HG02885 (cell line): ENCODE data around the gene FAM120B.

Experiments
- ATAC-seq: cut with Tn5 transposase; IDR thresholded peaks from one replicate; pipeline ENCODE4 v1.9.1; 2021; ENCODE audit warnings: mild to moderate bottlenecking; ENCODE audit not compliant: unreplicated experiment, poor library complexity

FAM120B gene

DNA sequence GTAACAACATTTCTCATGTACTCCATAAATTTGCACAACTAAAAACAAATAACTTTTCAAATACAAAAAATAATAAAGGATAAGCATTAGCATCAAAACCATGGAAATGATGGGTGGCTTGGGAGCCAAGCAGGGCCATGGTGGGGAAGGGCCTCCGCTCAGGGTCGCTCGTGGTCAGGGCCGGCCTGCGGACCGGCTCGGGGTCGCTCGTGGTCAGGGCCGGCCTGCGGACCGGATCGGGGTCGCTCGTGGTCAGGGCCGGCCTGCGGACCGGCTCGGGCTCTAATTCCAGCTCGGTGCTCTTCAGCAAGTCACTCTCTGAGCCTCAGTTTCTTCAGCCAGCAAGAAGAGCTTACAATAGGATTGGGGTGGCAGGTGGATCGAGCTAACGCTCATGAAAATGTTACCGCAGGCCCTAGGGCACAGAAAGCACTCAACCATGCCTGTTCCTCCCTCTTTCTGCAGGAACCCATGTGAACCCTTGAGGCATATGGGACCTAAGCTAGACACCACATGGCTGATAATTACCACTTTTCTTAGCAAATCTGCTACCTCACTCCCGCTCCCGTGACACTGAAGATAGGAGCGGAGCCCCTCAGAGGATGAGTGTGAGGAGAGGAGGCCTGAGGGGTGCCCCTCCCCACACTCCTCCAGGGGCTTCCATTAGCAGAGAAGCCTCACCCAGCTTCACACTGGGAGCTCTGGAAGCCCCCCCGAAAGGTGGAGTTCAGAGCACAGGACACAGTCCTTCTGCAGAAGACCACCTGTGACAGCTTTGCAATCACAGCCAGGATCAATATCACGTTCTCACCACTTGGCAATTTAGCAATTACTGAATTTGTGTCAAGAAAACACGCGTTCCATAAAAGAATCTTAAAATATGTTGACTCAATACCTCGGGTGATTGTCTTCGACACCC, 143.5 kb downstream of the FAM120B start:
- no peak for ATAC-seq

DNA sequence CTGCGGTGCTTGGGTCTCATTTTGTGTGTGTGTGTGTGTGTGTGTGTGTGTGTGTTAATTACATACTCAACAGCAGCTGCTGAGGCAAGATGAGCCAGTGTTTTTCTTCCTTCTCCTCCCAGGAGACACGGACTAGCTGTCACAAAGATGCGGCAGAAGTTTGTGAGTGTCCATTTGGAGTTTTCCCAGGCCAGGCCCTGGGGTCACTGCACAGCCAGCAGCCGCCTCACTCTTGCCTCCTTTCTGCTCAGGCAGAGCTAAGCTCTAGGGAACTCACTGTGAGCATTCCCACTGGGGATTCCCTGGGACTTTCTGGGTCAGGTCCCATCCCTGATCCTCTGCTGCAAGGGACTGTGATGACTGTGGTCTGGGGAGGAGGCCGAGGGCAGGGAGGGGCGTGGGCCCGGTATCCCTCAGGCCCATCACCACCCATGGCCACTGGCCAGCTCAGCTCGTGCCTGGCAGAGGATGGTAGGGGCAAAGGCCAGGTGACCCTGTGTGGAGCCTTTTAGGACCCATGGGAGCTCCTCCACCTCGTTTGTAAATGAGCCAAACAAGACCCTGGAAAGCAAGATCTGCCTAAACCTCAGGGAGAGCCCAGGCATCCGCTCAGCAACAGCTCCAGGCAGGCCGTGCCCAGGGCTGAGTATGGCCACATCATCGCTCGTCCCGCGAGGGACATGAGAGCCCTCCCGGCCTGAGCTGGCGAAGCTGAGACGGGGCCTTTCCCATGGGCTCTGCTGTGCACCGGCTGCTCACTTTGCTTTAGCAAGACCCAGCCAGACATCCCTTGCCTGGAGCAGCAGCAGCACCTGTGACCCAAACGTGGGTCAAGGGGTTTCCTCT, 144.6 kb downstream of the FAM120B start:
- ATAC-seq = no peak

DNA sequence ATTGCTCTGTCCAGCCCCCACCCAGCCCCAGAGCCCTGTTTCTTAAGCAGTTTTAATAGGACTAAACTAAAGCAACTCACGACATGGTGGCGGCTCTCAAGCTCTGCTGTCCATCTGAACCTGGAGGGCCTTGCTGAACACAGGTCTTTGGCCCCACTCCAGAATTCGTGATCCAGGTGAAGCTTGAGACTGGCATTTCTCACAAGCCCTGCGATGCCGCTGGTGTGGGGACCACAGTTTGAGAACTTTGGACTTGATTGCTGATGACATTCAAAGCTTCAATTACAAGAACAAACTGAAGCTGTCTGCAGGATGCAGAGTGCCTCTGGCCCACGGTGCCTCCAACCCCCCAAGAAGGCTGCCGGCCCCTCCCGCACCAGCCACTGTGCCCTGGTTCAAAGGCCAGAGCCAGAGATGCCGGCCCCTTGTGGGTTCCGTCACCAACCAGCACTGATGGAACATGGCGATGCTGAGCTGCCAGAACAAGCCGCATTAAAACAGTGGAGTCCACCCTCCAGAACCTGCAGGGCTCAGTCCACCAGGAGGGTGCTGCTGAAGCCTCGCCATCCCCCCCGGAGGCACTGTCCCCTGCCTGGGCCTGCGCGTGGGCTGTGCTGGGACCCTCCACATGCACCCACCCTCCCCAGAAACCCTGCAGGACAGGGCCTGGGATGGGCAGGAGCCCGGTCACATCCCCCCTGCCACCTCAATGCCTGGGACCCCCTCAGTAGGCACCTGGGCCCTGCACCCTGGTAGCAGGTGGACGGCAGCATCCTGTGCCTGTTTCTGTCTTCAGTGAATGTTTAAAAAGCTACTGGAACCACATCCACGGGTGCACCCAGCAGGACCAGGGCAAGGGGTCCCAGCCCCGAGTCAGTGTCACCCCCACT, 145.4 kb downstream of the FAM120B start:
- no peak for ATAC-seq

DNA sequence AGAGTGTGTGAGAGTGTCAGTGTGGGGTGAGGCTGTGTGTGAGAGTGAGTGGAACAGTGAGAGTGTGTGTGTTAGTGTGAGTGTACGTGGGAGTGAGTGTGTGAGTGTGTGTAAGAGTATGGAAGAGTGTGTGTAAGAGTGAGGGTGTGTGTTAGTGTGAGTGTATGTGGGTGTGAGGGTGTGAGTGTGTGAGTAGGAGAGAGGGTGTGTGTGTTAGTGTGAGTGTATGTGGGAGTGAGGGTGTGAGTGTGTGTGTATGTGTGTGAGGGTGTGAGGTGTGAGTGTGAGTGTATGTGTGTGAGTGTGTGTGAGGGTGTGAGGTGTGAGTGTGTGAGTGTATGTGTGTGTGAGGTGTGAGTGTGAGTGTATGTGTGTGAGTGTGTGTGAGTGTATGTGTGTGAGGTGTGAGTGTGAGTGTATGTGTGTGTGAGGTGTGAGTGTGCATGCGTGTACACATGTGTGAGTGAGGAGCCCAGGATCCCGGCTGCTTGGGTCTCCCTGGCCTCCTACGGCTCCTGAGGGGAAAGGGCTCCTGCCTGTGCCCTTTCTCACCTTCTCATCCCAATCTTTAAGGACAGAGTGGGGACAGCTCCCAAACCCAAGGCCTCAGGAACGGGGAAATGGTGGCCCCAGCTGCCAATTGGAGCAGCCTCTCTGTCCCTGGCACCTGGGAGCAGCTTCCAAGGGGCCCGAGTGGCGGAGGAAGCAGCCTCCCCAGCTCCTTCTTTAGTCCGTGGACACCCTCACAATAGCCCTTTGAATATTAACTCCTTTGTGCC, 146.4 kb downstream of the FAM120B start:
- no peak for ATAC-seq

GRCh38 chr6:170453586-170454511, 147.3 kb downstream of the FAM120B start:
- no peak for ATAC-seq

DNA sequence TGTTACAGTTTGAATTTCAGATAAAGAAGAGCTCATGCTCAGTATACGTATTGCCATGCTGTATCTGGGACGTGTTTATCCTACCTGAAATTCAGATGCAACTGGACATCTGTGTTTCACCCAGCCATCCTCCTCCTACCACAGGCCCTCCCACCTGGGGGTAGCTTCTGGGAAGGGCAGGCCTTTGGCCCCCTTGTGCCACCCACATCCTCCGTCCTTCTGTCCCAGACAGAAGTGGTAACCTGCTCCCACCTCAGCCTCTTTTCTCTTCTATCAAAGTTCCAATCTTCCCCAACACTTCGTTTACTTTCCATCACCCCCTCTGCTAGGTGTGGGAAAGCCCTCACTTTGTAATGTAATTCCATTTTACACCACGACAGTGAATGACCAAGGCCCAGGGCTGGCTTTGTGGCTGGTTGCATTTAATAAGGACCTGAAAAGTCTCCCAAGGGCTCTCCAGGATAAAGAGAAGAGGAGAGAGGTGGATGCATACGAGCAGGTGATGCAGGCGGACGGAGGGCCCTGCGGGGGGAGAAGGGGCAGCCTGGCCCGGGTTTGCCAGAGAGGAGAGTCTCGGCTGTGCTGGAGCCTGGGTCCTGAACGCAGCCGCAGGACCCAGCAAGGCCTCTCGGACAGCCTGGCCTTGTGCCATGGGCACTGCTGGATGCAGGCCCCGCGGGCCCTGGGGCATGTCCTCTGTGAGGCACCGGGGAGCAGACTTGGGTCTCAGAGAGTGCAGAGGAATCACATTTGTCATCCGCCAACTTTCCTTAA, 148.1 kb downstream of the FAM120B start:
- ATAC-seq = no peak

GRCh38 chr6:170455335-170455979, 148.9 kb downstream of the FAM120B start:
- ATAC-seq = no peak

DNA sequence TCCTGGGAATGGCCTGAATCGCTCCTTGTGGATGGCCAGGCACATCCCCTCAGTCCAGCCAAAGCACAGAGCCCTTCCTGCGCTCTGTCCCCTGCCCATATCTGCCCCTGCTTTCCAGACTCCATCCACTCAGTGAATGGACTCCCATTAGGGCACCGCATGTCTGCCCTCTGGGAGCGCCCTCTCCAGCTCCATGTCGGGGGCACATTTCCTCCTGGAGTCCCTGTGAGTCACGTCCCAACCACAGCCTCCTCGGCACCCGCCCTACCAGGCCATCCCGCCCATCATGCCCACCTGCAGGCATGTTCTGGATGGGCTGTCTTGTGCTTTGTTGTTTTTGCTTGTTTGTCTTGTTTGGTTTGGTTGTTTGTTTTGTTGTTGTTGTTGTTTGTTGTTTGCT, 149.8 kb downstream of the FAM120B start:
- ATAC-seq = no peak
